Testis (tissue), 2 donors: ENCODE measurements around the gene ACAN.

Source experiments
- POLR2A ChIP-seq: fragments of 450-650 bp; IDR thresholded peaks from one replicate; pipeline ENCODE4 v1.6.1; 2017; ENCODE audit warnings: antibody characterized with exemption, mild to moderate bottlenecking, moderate library complexity
- TF ChIP-seq, protein P1 (sequence below), 3 experiments: fragments of 450-650 bp in 2 of 3; fragments of 200-600 bp in 1 of 3; sonication (generic) in 1 of 3; IDR thresholded peaks; one replicate each; pipeline ENCODE4 v1.5.1; 2016 to 2019; ENCODE audit warnings: antibody characterized with exemption in 3 of 3, mild to moderate bottlenecking in 2 of 3, moderate library complexity in 1 of 3

- TF ChIP-seq, protein P1, sequence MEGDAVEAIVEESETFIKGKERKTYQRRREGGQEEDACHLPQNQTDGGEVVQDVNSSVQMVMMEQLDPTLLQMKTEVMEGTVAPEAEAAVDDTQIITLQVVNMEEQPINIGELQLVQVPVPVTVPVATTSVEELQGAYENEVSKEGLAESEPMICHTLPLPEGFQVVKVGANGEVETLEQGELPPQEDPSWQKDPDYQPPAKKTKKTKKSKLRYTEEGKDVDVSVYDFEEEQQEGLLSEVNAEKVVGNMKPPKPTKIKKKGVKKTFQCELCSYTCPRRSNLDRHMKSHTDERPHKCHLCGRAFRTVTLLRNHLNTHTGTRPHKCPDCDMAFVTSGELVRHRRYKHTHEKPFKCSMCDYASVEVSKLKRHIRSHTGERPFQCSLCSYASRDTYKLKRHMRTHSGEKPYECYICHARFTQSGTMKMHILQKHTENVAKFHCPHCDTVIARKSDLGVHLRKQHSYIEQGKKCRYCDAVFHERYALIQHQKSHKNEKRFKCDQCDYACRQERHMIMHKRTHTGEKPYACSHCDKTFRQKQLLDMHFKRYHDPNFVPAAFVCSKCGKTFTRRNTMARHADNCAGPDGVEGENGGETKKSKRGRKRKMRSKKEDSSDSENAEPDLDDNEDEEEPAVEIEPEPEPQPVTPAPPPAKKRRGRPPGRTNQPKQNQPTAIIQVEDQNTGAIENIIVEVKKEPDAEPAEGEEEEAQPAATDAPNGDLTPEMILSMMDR (IDR thresholded peaks at IDR 0.05): no peak
- no peak for TF ChIP-seq POLR2A
Measured at GRCh38 chr15:88759872-88760271, 43.4 kb upstream of the ACAN start.
